ENCODE measurements around the gene RTCA. TPM values are rescaled to one million over a fixed set of nuclear protein-coding genes. Genes with fewer than 3 reads are reported as not detected.

Gene RTCA
- total RNA-seq, 2 experiments from 2014 or later, result 44.7 to 46.0 TPM

DNA sequence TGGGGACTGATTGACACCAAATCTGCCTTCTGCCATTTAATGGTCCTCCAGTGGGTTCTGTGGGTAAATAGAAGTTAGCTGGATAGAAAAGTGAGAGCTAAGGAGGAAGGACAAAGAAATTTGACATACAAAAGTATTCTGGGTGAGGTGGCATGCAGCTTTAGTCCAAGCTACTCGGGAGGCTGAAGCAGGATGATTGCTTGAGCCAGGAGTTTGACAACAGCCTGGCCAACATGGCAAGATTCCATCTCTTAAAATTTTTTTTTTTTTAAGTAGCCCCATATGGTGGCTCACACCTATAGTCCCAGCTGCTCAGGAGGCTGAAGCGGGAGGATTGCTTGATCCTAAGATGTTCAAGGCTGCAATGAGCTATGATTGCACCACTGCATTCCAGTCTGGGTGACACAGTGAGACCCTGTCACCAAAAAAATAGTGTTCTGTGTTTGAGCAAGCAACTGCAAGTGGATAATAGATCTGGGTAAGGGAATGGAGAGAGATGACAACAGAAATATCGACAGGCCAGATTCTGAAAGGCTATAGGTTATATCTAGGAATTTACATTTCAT is 13.4 kb downstream of the RTCA start:
- intact Hi-C loops (cut with micrococcal nuclease), result loop anchor here (10.0 kb wide), 1 partner anchor 175 kb away; no protein-coding TSS in a partner anchor
- H3K9me3 Mint-ChIP-seq, result no peaks in the 10 kb centered on the region
- H3K27ac Mint-ChIP-seq, result peak overlapping the region; percentile 7
- no peak overlapping the region for H3K4me3 Mint-ChIP-seq
- DNase-seq, result no peak
- no peak for ATAC-seq
- TF ChIP-seq, protein P1, sequence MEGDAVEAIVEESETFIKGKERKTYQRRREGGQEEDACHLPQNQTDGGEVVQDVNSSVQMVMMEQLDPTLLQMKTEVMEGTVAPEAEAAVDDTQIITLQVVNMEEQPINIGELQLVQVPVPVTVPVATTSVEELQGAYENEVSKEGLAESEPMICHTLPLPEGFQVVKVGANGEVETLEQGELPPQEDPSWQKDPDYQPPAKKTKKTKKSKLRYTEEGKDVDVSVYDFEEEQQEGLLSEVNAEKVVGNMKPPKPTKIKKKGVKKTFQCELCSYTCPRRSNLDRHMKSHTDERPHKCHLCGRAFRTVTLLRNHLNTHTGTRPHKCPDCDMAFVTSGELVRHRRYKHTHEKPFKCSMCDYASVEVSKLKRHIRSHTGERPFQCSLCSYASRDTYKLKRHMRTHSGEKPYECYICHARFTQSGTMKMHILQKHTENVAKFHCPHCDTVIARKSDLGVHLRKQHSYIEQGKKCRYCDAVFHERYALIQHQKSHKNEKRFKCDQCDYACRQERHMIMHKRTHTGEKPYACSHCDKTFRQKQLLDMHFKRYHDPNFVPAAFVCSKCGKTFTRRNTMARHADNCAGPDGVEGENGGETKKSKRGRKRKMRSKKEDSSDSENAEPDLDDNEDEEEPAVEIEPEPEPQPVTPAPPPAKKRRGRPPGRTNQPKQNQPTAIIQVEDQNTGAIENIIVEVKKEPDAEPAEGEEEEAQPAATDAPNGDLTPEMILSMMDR (IDR thresholded peaks at IDR 0.05), result no peak
- no peaks in the 10 kb centered on the region for H3K27me3 Mint-ChIP-seq
- H3K36me3 Mint-ChIP-seq (ENCODE audit: low read depth), result peaks cover 38% of the 10 kb centered on the region
- H3K4me1 Mint-ChIP-seq (ENCODE audit: low read depth), result peaks cover 13% of the 10 kb centered on the region
- ChIA-PET POLR2A (interaction anchor here (0.6 kb wide), 1 partner anchor 109 kb away, joined by 5 read pairs; no protein-coding TSS in a partner anchor), CTCF (interaction anchor here (0.6 to 1.7 kb wide), 3 partner anchors 19 to 496 kb away, joined by 3 to 4 read pairs (median 4); no protein-coding TSS in a partner anchor)

DNA sequence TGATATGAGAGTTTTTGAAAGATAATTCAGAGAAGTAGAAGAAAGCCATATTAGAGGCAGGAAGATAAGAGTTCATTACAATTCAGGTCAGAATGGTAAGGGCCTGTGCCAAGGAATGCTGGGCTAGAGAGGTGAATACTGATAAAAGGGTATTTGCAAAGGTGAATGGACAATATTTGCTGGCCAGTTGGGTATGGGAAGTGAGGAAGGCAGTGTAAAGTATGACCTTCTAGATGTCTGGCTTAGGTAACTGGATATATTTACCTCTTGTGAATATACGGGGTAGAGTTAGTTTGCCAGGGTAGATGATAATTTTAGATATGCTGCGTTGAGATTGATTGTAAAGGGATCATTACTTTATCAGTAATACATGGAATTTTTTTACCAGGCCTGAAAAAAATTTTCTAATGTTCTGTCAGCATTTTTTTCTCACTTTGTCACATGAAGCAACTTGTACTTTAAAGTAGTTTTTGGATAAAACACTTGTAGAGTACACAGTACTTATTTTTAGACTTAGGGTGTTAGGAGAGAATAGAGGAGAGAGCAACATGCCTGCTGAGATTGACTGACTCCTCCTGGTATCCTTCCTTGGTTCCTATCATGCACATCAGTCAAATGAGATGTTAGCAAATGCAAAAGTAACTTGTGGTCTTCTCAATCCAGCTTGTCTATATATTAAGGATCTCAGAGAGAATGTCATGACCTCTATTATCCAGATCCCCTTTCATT is 14.1 kb downstream of the RTCA start:
- intact Hi-C loops (cut with micrococcal nuclease), result loop anchor here (10.0 kb wide), 1 partner anchor 175 kb away; no protein-coding TSS in a partner anchor
- no peak overlapping the region for H3K27ac Mint-ChIP-seq
- TF ChIP-seq, protein P1 (IDR thresholded peaks at IDR 0.05), result no peak
- H3K9me3 Mint-ChIP-seq, result no peaks in the 10 kb centered on the region
- H3K27me3 Mint-ChIP-seq, result no peaks in the 10 kb centered on the region
- peaks cover 12% of the 10 kb centered on the region for H3K4me1 Mint-ChIP-seq (ENCODE audit: low read depth)
- DNase-seq, result no peak
- ChIA-PET POLR2A (no interaction called here), CTCF (interaction anchor here (1.7 kb wide), 1 partner anchor 180 kb away, joined by 4 read pairs; no protein-coding TSS in a partner anchor)
- H3K36me3 Mint-ChIP-seq (ENCODE audit: low read depth), result peaks cover 37% of the 10 kb centered on the region
- ATAC-seq, result no peak
- H3K4me3 Mint-ChIP-seq, result no peak overlapping the region

DNA sequence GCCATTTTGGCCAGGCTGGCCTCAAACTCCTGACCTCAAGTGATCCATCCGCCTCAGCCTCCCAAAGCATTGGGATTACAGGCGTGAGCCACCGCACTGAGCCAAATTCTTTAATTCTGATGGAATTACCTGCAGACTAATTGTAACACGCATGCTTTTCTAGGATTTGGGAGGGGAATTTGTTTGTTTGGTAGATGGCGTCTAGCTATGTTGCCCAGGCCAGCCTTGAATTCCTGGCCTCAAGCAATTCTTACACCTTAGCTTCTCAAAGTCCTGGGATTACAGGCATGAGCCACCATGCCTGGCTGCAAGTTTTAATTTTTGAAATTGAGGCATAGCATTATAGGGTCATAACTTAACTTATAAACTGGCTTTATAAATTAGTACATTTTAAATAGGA is 18.6 kb downstream of the RTCA start:
- CTCF ChIA-PET, result no interaction called here
- Mint-ChIP-seq H3K4me3 (no peak overlapping the region), H3K4me1 (ENCODE audit: low read depth) (peaks cover 4% of the 10 kb centered on the region), H3K9me3 (no peaks in the 10 kb centered on the region), H3K27me3 (no peaks in the 10 kb centered on the region), H3K27ac (no peak overlapping the region), H3K36me3 (ENCODE audit: low read depth) (peaks cover 28% of the 10 kb centered on the region)
- intact Hi-C loops (cut with micrococcal nuclease), result no loop called here
- TF ChIP-seq, protein P1 (IDR thresholded peaks at IDR 0.05), result no peak
- no peak for DNase-seq
- POLR2A ChIA-PET, result interaction anchor here (0.7 kb wide), 1 partner anchor 14 kb away, joined by 3 read pairs; no protein-coding TSS in a partner anchor
- ATAC-seq, result no peak

DNA sequence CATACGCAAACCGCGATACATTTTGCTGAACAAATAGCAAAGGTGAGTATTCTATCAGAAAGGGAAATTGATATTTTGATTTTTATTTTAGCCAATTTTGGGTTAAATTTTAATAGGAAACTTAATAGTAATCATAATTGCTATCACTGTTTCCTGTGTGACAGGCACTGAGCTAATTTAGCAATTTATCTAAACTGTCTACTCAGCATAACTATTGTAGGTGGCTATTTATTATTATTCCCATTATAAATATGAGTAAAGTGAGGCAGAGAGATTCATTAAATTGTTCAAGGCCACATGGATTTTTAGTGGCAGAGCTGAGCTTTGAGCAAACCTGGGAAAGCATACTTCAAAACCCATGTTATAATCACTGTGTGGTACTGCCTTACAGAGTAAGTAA is 21.1 kb downstream of the RTCA start:
- CTCF ChIA-PET, result interaction anchor here (1.0 to 1.5 kb wide), 2 partner anchors 9 to 11 kb away, joined by 3 read pairs; no protein-coding TSS in a partner anchor
- H3K27ac Mint-ChIP-seq, result no peak overlapping the region

More for the DNA sequence above, 21.1 kb downstream of the RTCA start:
- H3K9me3 Mint-ChIP-seq, result no peaks in the 10 kb centered on the region
- no peaks in the 10 kb centered on the region for H3K27me3 Mint-ChIP-seq
- TF ChIP-seq, protein P1 (IDR thresholded peaks at IDR 0.05), result no peak
- ATAC-seq, result no peak
- no peaks in the 10 kb centered on the region for H3K4me1 Mint-ChIP-seq (ENCODE audit: low read depth)
- DNase-seq, result no peak
- POLR2A ChIA-PET, result no interaction called here
- peaks cover 23% of the 10 kb centered on the region for H3K36me3 Mint-ChIP-seq (ENCODE audit: low read depth)
- H3K4me3 Mint-ChIP-seq, result no peak overlapping the region
- intact Hi-C loops (cut with micrococcal nuclease), result no loop called here

Measured in activated CD8-positive, alpha-beta T cell treated with anti-CD3 and anti-CD28 coated beads for 36 hours (primary cell).